MG63 (cell line): Measurements from ENCODE around the gene BHLHE23. TPM values are rescaled to one million over a fixed set of nuclear protein-coding genes. Genes with fewer than 3 reads are reported as not detected.

Experiments used
- DNase-seq: peaks from one replicate; pipeline ENCODE4 v3.0.0-alpha.2; 2020
- H3K27me3 ChIP-seq: fragments of 250-450 bp; sonication (Bioruptor Pico); 2 replicates; pipeline ENCODE4 v1.5.1; 2020; ENCODE audit warnings: mild to moderate bottlenecking, moderate library complexity
- H3K36me3 ChIP-seq: fragments of 250-450 bp; sonication (Bioruptor Pico); 2 replicates; pipeline ENCODE4 v1.5.1; 2020; ENCODE audit warnings: mild to moderate bottlenecking, moderate library complexity
- H3K4me3 ChIP-seq: fragments of 250-450 bp; sonication (Bioruptor Pico); 2 replicates; pipeline ENCODE4 v1.5.1; 2020; ENCODE audit warnings: mild to moderate bottlenecking, moderate library complexity
- H3K9me3 ChIP-seq: fragments of 250-450 bp; sonication (Bioruptor Pico); 2 replicates; pipeline ENCODE4 v1.5.1; 2020; ENCODE audit warnings: mild to moderate bottlenecking, moderate library complexity
- total RNA-seq: library from RNA; depleted of rRNA; stranded (reverse); fragments of >200 nt; shearing (Covaris generic); gene quantifications from 2 replicates; pipeline ENCODE4 v1.2.3, GENCODE V29; 2014; ENCODE audit warnings: low replicate concordance; rRNA removed

BHLHE23 gene
- total RNA-seq, result not detected in 2 replicates

GRCh38 chr20:63006540-63007359, at the start of gene BHLHE23:
TSS of gene BHLHE23 (minus strand) at chr20:63006964. CDS start at chr20:63006774, 190 bp downstream.
- Histone ChIP-seq H3K27me3 (peaks cover 74% of the 10 kb centered on the region), H3K4me3 (no peak within 1 kb of the TSS), H3K36me3 (no peaks in the 10 kb centered on the region), H3K9me3 (no peaks in the 10 kb centered on the region)
- DNase-seq, result peak; percentile 30

- no peak for DNase-seq
- peaks cover 40% of the 10 kb centered on the region for H3K27me3 ChIP-seq
- peaks cover 11% of the 10 kb centered on the region for H3K9me3 ChIP-seq
- H3K36me3 ChIP-seq, result no peaks in the 10 kb centered on the region
- no peak overlapping the region for H3K4me3 ChIP-seq
Measured at GRCh38 chr20:63055575-63056235, 48.9 kb upstream of the BHLHE23 start.

GRCh38 chr20:63054681-63055240, 48.0 kb upstream of the BHLHE23 start:
- Histone ChIP-seq H3K36me3 (no peaks in the 10 kb centered on the region), H3K27me3 (peaks cover 40% of the 10 kb centered on the region), H3K9me3 (peaks cover 11% of the 10 kb centered on the region), H3K4me3 (no peak overlapping the region)
- DNase-seq, result no peak

DNA sequence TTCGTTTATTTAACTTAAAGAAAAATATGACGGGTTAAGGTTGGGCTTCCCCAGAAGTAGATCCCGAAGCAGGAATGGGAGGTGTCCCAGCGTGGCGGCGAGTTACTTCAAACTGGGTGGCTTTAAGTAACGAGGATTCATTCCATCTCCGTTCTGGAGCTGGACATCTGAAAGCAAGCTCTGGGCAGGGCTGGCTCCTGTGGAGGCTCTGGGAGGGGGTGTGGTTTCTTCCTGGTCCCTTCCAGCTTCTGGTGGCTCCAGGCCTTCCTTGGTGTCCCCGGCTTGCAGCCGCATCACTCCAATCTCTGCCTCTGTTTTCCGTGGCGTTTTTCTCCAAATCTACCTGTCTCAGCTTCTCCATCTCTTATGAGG, 47.3 kb upstream of the BHLHE23 start:
- DNase-seq, result no peak
- no peaks in the 10 kb centered on the region for H3K36me3 ChIP-seq
- H3K4me3 ChIP-seq, result no peak overlapping the region
- H3K9me3 ChIP-seq, result peaks cover 11% of the 10 kb centered on the region
- peaks cover 40% of the 10 kb centered on the region for H3K27me3 ChIP-seq

GRCh38 chr20:63053432-63054102, 46.8 kb upstream of the BHLHE23 start:
- DNase-seq, result no peak
- Histone ChIP-seq H3K4me3 (no peak overlapping the region), H3K9me3 (peaks cover 11% of the 10 kb centered on the region), H3K27me3 (peaks cover 36% of the 10 kb centered on the region), H3K36me3 (no peaks in the 10 kb centered on the region)

DNA sequence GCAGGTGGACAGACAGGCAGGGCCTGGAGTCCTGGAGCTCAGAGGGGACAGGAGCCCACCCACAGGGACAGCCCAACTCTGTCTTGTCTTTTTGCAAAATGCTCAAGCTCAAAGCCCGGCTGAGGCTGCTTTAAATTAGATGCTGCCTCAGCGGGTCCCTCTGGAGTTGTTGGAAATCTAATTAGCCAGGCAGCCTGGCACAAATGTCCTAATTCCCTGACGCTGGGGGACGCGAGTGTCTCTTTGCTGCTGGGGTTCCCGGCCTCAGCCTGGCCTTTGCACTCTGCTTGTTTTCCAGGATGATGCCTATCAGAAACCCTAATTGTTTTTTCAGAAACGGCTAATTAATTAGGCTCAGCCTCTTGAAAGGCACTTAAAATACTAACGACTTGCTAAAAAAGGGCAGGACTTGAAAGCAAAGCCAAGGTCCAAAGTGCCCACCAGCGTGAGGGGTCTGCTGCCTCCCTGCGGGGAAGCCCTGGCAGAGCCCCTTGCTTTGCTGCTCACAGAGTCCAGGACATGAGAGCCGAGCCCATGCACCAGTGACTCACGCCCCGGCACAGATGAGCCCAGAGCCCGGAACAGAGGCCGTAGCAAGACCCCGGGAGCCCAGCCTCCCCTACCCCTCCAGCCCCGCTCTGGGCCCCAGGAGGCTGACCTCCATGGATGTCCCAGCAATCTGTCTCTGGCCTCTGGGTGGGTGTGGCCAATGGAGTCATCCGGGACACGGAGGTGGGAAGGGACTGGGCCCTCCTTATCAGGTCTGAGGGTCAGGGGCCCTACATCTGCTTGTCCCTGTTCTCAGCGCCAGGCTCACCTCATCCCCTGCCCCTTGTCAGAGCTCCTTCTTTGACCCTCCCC, 46.0 kb upstream of the BHLHE23 start:
- Histone ChIP-seq H3K36me3 (no peaks in the 10 kb centered on the region), H3K4me3 (no peak overlapping the region), H3K27me3 (peaks cover 28% of the 10 kb centered on the region), H3K9me3 (peaks cover 11% of the 10 kb centered on the region)
- DNase-seq, result no peak

DNA sequence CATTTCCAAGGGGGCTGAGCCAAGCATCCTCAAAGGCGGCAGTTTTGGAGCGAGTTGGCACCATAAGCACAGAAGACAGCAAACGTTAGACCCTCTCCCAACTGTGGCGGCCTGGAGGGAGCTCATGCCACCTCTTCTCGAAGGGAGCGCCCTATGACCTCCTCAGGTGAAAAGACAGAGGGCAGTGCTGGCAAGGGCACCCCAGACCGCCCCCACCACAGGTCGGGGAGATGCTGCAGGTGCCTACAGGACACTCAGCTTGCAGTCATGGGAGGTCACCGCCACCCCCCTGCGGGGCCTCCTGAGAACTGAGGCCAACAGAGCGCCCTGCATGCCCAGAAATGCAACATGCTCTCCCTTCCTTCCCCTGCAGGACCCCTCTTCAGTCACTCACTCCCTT, 45.1 kb upstream of the BHLHE23 start:
- no peak for DNase-seq
- no peak overlapping the region for H3K4me3 ChIP-seq
- peaks cover 22% of the 10 kb centered on the region for H3K27me3 ChIP-seq
- H3K36me3 ChIP-seq, result no peaks in the 10 kb centered on the region
- H3K9me3 ChIP-seq, result peaks cover 3% of the 10 kb centered on the region; the same call in 1 of the 2 replicates

GRCh38 chr20:63051186-63051860, 44.6 kb upstream of the BHLHE23 start:
- Histone ChIP-seq H3K27me3 (peaks cover 22% of the 10 kb centered on the region), H3K9me3 (no peaks in the 10 kb centered on the region), H3K4me3 (no peak overlapping the region), H3K36me3 (no peaks in the 10 kb centered on the region)
- DNase-seq, result no peak

DNA sequence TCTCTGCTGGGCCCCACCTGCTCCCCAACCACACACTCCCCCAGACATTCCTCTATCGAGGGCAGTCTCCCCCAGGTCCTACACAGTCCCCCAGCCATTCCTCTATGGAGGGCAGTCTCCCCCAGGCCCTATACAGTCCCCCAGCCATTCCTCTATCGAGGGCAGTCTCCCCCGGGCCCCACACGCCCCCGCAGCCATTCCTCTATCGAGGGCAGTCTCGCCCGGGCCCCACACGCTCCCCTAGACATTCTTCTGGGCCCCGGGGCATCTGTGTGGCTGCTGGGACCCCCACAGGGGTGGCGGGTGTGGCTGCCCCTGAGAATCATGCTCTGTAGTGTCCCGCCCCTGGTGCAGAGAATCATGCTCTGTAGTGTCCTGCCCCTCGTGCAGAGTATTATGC, 43.6 kb upstream of the BHLHE23 start:
- Histone ChIP-seq H3K36me3 (no peaks in the 10 kb centered on the region), H3K4me3 (no peak overlapping the region), H3K27me3 (peaks cover 31% of the 10 kb centered on the region), H3K9me3 (no peaks in the 10 kb centered on the region)
- DNase-seq, result no peak

DNA sequence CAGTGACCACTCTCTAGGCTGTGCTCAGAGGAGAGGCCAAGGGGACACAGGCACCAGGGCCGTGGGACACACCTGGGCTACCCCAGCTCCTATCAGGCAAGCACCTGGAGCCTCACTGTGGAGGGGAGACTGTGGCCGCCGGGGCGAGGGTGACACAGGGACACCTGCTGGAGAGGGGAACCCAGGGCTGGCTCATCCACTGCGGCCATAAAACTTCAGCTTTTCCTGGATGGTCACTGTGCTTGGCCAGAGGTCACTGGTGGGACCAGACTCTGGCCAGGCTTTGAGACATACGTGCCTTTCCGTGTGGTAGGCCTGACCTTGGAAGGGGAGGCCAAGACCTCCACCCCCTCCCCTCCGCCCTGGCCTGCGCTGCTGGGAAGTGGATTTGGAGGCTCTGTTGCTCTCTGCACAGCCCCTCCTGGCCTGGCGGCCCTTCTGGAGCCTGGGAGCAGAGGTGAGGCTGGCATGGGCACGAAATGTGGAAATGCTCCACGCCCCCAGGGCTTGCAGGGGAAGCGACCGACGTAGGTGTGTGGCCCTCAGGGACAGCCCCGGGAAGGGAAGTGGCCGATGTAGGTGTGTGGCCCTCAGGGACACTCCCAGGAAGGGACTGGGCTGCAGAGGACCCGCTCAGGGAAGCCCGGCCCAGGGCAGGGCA, 42.9 kb upstream of the BHLHE23 start:
- Histone ChIP-seq H3K9me3 (no peaks in the 10 kb centered on the region), H3K36me3 (no peaks in the 10 kb centered on the region), H3K4me3 (no peak overlapping the region), H3K27me3 (peaks cover 36% of the 10 kb centered on the region)
- no peak for DNase-seq

GRCh38 chr20:63049191-63049518, 42.4 kb upstream of the BHLHE23 start:
- DNase-seq, result no peak
- Histone ChIP-seq H3K4me3 (no peak overlapping the region), H3K27me3 (peaks cover 40% of the 10 kb centered on the region), H3K36me3 (no peaks in the 10 kb centered on the region), H3K9me3 (no peaks in the 10 kb centered on the region)

DNA sequence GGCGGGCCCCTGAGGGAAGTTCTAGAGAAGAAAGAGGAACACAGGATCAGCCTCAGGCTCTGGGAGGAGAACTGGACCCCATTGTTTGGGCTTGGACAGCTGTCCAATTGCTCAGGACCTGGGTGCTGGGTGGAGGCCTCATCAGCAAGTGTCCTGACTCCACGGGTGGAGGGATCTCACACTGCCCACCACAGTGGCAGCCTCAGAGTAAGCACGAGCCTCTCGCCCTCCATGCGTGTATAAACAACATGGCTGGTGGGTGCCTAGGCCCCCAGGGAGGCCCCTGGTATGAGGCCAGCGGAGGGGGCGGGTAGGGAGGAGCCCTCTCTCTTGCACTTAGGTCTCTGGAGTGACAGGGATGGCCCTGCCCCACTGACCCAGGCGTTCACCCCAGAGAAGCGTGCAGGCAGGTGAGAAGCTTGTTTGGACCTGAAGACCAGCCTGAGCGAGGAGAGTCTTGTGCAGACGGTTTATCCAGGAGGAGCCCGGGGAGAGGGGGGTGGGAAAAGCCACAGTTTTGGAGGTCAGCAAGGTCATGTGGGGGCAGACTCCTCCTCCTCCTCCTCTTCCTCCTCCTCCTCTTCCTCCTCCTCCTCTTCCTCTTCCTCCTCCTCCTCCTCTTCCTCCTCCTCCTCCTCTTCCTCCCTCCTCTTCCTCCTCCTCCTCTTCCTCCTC, 41.9 kb upstream of the BHLHE23 start:
- Histone ChIP-seq H3K9me3 (no peaks in the 10 kb centered on the region), H3K27me3 (peaks cover 40% of the 10 kb centered on the region), H3K4me3 (no peak overlapping the region), H3K36me3 (no peaks in the 10 kb centered on the region)
- DNase-seq, result no peak

DNA sequence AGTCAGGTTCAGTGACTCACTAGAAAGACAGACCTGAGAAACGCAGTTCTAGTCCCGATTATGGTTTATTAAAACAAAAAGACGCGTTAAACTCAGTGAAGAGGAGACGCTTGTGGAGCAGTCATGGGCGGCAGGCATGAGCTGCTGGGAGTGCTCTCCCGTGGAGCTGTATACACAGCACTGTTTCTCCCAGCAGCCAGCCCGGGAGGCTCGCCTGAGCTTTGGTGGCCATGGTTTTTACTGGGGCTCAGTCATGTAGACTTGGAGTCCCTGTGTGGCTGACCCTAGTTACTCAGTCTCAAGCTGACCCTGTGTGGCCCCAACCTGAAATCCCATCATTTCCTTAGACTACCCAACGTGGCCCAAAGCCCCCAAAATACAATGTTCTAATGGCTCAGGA, 41.2 kb upstream of the BHLHE23 start:
- DNase-seq, result no peak
- peaks cover 44% of the 10 kb centered on the region for H3K27me3 ChIP-seq

GRCh38 chr20:63047267-63047666, 40.5 kb upstream of the BHLHE23 start:
- DNase-seq, result no peak
- no peaks in the 10 kb centered on the region for H3K9me3 ChIP-seq
- no peak overlapping the region for H3K4me3 ChIP-seq
- no peaks in the 10 kb centered on the region for H3K36me3 ChIP-seq
- H3K27me3 ChIP-seq, result peaks cover 45% of the 10 kb centered on the region

More for the DNA sequence above, 41.2 kb upstream of the BHLHE23 start:
- Histone ChIP-seq H3K4me3 (no peak overlapping the region), H3K9me3 (no peaks in the 10 kb centered on the region), H3K36me3 (no peaks in the 10 kb centered on the region)

DNA sequence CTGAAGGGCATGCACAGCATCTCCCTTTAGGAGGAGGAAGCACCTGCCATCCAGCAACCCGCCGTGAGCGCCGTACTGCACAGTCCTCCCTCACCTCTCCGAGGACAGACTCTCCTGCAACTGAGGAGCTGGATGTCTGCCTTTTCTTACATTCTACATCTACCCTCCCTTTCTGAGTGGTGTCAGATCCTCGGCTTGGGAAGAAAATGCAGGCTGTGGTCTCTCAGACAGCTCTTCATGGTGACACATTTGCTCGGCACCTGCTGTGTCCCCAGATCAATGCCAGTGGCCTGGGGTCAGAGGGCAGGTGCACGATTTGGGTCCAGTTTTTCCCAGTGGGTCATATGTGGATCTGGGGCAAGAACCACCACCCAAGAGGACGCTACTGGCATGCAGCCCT, 40.1 kb upstream of the BHLHE23 start:
- no peaks in the 10 kb centered on the region for H3K9me3 ChIP-seq
- no peak for DNase-seq
- H3K4me3 ChIP-seq, result no peak overlapping the region
- H3K27me3 ChIP-seq, result peaks cover 45% of the 10 kb centered on the region
- no peaks in the 10 kb centered on the region for H3K36me3 ChIP-seq
